Right lobe of liver (tissue), 6 donors: Measurements from ENCODE around the gene METRNL. TPM values are rescaled to one million over a fixed set of nuclear protein-coding genes. Genes with fewer than 3 reads are reported as not detected.
"Not testable (repeated sequence)": the region's sequence is repeated elsewhere in the genome, so short reads cannot be mapped to it uniquely, and the experiment has no call there.

Source experiments
- ATAC-seq, 4 donors: fragments of 200-7000 bp; cut with Tn5 transposase; one replicate each; pipeline ENCODE4 v1.9.1; 2020; ENCODE audit warnings: mild to moderate bottlenecking in 4 of 4, moderate library complexity in 4 of 4
- DNase-seq, 3 donors: peaks; one replicate each; pipeline ENCODE4 v3.0.0-alpha.2; 2020
- H3K27ac ChIP-seq, 3 donors: fragments of 200-600 bp; one replicate each; pipeline ENCODE4 v1.8.0; 2022
- H3K27me3 ChIP-seq, 2 donors: fragments of 200-600 bp; one replicate each; pipeline ENCODE4 v1.8.0; 2022
- H3K36me3 ChIP-seq, 4 donors: fragments of 200-600 bp; sonication (generic) in 1 of 4; one replicate each; pipeline versions ENCODE4 v1.5.1 to v1.8.0; 2017 to 2022; ENCODE audit warnings: control low read depth in 1 of 4
- H3K4me1 ChIP-seq, 4 donors: fragments of 200-600 bp; sonication (generic) in 1 of 4; one replicate each; pipeline versions ENCODE4 v1.5.1 to v1.8.0; 2017 to 2022; ENCODE audit warnings: control low read depth in 1 of 4
- H3K4me3 ChIP-seq, 3 donors: fragments of 200-600 bp; one replicate each; pipeline ENCODE4 v1.8.0; 2022
- H3K9me3 ChIP-seq, 4 donors: fragments of 200-600 bp; sonication (generic) in 1 of 4; one replicate each; pipeline versions ENCODE4 v1.5.1 to v1.8.0; 2017 to 2022; ENCODE audit warnings: control low read depth in 1 of 4
- POLR2A ChIP-seq: fragments of 450-650 bp; IDR thresholded peaks from one replicate; pipeline ENCODE4 v1.6.1; 2017; ENCODE audit warnings: antibody characterized with exemption, mild to moderate bottlenecking
- WGBS: methylation state at CpG from one replicate; pipeline ENCODE4 v1.1.6; 2018; ENCODE audit warnings: low coverage, low lambda C conversion rate; ENCODE audit not compliant: insufficient coverage; ENCODE audit errors: missing lambda C conversion rate; 5-methylcytosine and 5-hydroxymethylcytosine counted together
- intact Hi-C, 2 donors: fragments of 100-400 bp; cut with DNase I; formaldehyde crosslinking; loops; one replicate each; pipeline versions ENCODE4 v1.11.2 to v1.14.1; 2022
- total RNA-seq, 6 experiments: library from RNA; depleted of rRNA in 2 of 6; stranded (reverse); fragments of >200 nt in 2 of 6; fragmentation: NEBNext Ultra II Directional in 3 of 6; extraction: Animal tissue kit (Norgen Biotek cat#: 25700) in 3 of 6; gene quantifications; one replicate each; pipeline versions ENCODE4 v1.1.0 to v1.2.4, GENCODE V29; 2016 to 2023
- TF ChIP-seq, protein P1 (sequence below), 4 donors: fragments of 200-600 bp in 3 of 4; fragments of 450-650 bp in 1 of 4; IDR thresholded peaks; one replicate each; pipeline versions ENCODE4 v1.5.1 to v1.8.0; 2016 to 2022; ENCODE audit warnings: antibody characterized with exemption in 4 of 4, mild to moderate bottlenecking in 2 of 4
- donor health status: DM: no; HTN: yes; CAD: no.
- donor health status: DM: no; HTN: no; CAD: no.
- donor health status: DM: no; HTN: no; CAD: no.
- donor health status: DM: no; HTN: yes; CAD: no.
- donor health status: DM: no; HTN: yes; CAD: no.

The METRNL gene
- total RNA-seq, 6 experiments from 2014 or later, result 2.3 to 18.6 (median 5.9) TPM

- intact Hi-C loops, result no loop called here
- no peak for TF ChIP-seq POLR2A
- TF ChIP-seq, protein P1, sequence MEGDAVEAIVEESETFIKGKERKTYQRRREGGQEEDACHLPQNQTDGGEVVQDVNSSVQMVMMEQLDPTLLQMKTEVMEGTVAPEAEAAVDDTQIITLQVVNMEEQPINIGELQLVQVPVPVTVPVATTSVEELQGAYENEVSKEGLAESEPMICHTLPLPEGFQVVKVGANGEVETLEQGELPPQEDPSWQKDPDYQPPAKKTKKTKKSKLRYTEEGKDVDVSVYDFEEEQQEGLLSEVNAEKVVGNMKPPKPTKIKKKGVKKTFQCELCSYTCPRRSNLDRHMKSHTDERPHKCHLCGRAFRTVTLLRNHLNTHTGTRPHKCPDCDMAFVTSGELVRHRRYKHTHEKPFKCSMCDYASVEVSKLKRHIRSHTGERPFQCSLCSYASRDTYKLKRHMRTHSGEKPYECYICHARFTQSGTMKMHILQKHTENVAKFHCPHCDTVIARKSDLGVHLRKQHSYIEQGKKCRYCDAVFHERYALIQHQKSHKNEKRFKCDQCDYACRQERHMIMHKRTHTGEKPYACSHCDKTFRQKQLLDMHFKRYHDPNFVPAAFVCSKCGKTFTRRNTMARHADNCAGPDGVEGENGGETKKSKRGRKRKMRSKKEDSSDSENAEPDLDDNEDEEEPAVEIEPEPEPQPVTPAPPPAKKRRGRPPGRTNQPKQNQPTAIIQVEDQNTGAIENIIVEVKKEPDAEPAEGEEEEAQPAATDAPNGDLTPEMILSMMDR (IDR thresholded peaks at IDR 0.05), result no peak
- no peak overlapping the region for H3K27ac ChIP-seq
- no peaks in the 10 kb centered on the region for H3K4me1 ChIP-seq
- WGBS, result 41% methylated on average over 9 of the region's 16 CpGs
- H3K9me3 ChIP-seq, result no peaks in the 10 kb centered on the region
- no peak overlapping the region for H3K4me3 ChIP-seq
- no peaks in the 10 kb centered on the region for H3K36me3 ChIP-seq
- no peaks in the 10 kb centered on the region for H3K27me3 ChIP-seq
- ATAC-seq, result no peak
- peak in 1 of 3 donors; percentile 26 for DNase-seq
Measured at GRCh38 chr17:83133302-83134121, 54.1 kb downstream of the METRNL start.

DNA sequence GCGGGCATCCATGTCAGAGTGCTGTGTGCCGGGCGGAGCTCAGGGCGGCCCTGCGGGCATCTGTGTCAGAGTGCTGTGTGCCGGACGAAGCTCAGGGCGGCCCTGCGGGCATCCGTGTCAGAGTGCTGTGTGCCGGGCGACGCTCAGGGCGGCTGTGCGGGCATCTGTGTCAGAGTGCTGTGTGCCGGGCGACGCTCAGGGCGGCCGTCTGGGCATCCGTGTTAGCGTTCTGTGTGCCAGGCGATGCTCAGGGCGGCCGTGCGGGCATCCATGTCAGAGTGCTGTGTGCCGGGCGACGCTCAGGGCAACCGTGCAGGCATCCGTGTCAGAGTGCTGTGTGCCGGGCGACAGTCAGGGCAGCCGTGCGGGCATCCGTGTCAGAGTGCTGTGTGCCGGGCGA is 55.0 kb downstream of the METRNL start:
- ATAC-seq, H3K4me1 ChIP-seq, H3K27me3 ChIP-seq, DNase-seq, H3K9me3 ChIP-seq, H3K27ac ChIP-seq, H3K4me3 ChIP-seq, H3K36me3 ChIP-seq, intact Hi-C loops: not testable (repeated sequence)
- WGBS, result 67% methylated on average over 8 of the region's 38 CpGs

DNA sequence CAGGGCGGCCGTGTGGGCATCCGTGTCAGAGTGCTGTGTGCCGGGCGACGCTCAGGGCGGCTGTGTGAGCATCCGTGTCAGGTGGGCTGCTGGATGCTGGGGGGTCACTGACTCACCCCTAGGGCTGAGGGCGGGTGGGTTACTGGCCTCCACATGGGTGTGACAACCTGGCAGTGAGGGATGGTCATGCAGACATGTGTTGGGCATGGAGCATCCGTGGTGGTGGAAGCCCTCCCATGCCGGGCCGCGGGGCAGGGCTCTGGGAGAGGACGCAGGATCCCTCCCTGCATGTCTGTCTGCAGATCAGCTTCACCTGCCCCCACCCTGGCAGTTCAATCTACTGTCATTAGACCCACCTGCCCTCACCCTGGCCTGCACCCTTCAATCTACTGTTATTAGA is 56.3 kb downstream of the METRNL start:
- Histone ChIP-seq H3K4me1 (no peaks in the 10 kb centered on the region), H3K9me3 (no peaks in the 10 kb centered on the region), H3K36me3 (no peaks in the 10 kb centered on the region), H3K4me3 (no peak overlapping the region), H3K27ac (no peak overlapping the region), H3K27me3 (no peaks in the 10 kb centered on the region)
- ATAC-seq (no peak), DNase-seq (no peak)
- WGBS, result no CpG with 5 or more reads among the region's 14 CpGs
- intact Hi-C loops, result no loop called here
- TF ChIP-seq, protein P1 (IDR thresholded peaks at IDR 0.05), result no peak
- no peak for TF ChIP-seq POLR2A

DNA sequence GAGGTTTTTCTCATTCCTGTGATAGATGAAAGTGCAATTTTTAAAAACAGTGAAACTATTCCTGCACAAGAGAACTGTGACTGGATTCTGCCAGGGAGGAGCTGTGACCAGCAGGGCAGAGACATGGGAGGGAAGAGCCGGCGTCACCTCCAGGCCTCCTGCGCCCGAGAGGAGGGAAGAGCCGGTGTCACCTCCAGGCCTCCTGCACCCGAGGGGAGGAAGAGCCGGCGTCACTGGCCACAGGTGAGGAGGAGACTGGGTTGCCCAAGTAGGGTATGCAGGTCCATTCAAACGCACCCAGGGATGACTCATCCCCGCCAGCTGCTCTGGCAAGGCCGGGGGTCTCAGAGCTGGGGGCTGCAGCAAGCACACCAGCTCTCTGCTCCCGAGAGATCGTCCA is 56.7 kb downstream of the METRNL start:
- intact Hi-C loops, result no loop called here
- 74% methylated on average over 5 of the region's 13 CpGs for WGBS
- Histone ChIP-seq H3K36me3 (no peaks in the 10 kb centered on the region), H3K27ac (no peak overlapping the region), H3K4me3 (no peak overlapping the region), H3K9me3 (no peaks in the 10 kb centered on the region), H3K4me1 (no peaks in the 10 kb centered on the region), H3K27me3 (no peaks in the 10 kb centered on the region)
- DNase-seq, result no peak
- TF ChIP-seq, protein P1 (IDR thresholded peaks at IDR 0.05), result no peak
- TF ChIP-seq POLR2A, result no peak
- no peak for ATAC-seq

DNA sequence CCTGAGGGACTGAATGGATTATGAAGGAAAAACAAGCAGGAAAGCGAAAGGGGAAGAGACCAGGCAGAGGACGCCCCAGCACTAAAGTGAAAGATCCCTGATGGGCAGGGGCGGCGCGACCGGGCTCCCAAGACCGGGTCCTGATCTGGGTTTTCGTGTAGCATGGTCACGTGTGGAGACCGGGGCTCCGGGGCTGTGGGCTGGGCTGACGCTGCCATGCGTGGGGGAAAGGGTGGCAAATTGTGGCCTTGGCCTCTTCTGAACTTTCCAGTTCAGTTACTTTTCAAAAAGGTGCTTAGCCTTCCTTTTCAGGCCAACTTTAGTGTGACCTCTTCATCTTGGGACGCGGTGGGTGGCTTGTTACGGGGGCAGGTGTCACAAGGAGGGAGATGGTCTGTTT is 57.5 kb downstream of the METRNL start:
- no peak for ATAC-seq
- Histone ChIP-seq H3K36me3 (no peaks in the 10 kb centered on the region), H3K27me3 (no peaks in the 10 kb centered on the region), H3K27ac (no peak overlapping the region), H3K4me3 (no peak overlapping the region), H3K9me3 (no peaks in the 10 kb centered on the region), H3K4me1 (no peaks in the 10 kb centered on the region)
- no peak for DNase-seq
- 70% methylated on average over 16 of the region's 16 CpGs for WGBS
- TF ChIP-seq POLR2A, result no peak
- TF ChIP-seq, protein P1 (IDR thresholded peaks at IDR 0.05), result no peak
- intact Hi-C loops, result no loop called here
